Measurements from ENCODE around the gene MKS1.
A peak's percentile ranks its signal among the peaks of the same experiment; 100 is the strongest.

DNA sequence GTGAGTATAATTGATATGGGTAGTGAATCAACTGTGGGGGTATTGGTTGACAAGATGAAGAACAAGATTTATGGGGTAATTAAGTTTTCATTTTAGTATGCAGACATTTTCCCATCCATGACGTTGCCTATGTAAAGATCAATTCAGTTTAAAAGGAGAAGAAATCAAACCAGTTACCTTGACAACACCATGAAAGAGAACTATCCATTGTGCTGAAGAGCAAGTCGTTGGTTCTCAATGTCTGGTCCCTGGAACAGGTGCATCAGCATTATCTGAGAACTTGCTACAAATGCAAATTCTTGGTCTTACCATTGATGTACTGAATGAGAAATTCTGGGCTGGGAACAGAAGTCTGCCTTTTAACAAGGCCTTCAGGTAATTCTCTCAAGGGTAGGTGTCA is 53.1 kb downstream of the MKS1 start:
- TF ChIP-seq CREB1 (IDR thresholded peaks at IDR 0.05; ENCODE audit: low read depth), result no peak
- TF ChIP-seq EP300 (IDR thresholded peaks at IDR 0.05; ENCODE audit: borderline replicate concordance), result no peak
- peak; percentile 87 for TF ChIP-seq REST (IDR thresholded peaks at IDR 0.05; ENCODE audit: low read depth)
- TF ChIP-seq, protein P1, sequence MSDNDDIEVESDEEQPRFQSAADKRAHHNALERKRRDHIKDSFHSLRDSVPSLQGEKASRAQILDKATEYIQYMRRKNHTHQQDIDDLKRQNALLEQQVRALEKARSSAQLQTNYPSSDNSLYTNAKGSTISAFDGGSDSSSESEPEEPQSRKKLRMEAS (IDR thresholded peaks at IDR 0.05), result no peak
- TF ChIP-seq RAD21 (IDR thresholded peaks at IDR 0.05; ENCODE audit: low read depth), result no peak
- no peak for TF ChIP-seq NFIC (IDR thresholded peaks at IDR 0.05)
- TF ChIP-seq TAF1 (IDR thresholded peaks at IDR 0.05; ENCODE audit: low read depth), result no peak
- no peak for TF ChIP-seq TEAD4 (IDR thresholded peaks at IDR 0.05)
- TF ChIP-seq, protein P2, sequence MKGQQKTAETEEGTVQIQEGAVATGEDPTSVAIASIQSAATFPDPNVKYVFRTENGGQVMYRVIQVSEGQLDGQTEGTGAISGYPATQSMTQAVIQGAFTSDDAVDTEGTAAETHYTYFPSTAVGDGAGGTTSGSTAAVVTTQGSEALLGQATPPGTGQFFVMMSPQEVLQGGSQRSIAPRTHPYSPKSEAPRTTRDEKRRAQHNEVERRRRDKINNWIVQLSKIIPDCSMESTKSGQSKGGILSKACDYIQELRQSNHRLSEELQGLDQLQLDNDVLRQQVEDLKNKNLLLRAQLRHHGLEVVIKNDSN (IDR thresholded peaks at IDR 0.05), result no peak
- TF ChIP-seq YY1 (IDR thresholded peaks at IDR 0.05; ENCODE audit: low read depth), result no peak
- no peak for TF ChIP-seq TCF12 (IDR thresholded peaks at IDR 0.05; ENCODE audit: low read depth)
- TF ChIP-seq EGR1 (IDR thresholded peaks at IDR 0.05), result no peak
- TF ChIP-seq FOXM1 (IDR thresholded peaks at IDR 0.05; ENCODE audit: borderline replicate concordance, low read depth), result no peak

All from Ishikawa (cell line).